ENCODE results near the gene C6orf58.

DNA sequence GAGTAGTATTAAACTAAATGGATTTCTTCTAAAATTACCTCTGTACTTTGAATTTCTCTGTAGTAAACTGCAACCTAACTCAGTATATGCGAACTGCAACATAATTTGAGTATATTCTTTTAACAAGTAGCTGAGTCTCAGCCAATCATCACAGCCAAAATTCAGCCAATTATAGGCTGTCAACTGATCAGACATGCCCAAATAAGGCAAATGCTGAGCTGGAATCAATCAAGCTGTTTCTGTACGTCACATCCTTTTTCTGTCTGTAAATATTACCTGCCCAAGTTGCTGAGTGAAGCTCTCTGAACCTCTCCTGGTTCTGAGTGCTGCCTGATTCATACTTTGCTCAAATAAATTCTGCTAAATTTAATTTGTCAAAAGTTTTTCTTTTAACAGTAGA lies 9.5 kb upstream of the C6orf58 start:
- no peak for TF ChIP-seq EZH2 (IDR thresholded peaks at IDR 0.05; ENCODE audit: insufficient read depth, poor library complexity, severe bottlenecking)
- TF ChIP-seq EZH2phosphoT487 (IDR thresholded peaks at IDR 0.05; ENCODE audit: insufficient read depth, low read depth), result no peak
